Stimulated activated CD8-positive, alpha-beta memory T cell treated with anti-CD3 and anti-CD28 coated beads, Interleukin-4, amount 100 ng/mL, for 1 hour (primary cell): ENCODE results near the gene PIP4P1.
"Not testable (repeated sequence)": the region's sequence is repeated elsewhere in the genome, so short reads cannot be mapped to it uniquely, and the experiment has no call there.

ENCODE experiments used
- DNase-seq, 2 donors: peaks; one replicate each; pipeline ENCODE4 v3.0.0-alpha.2; 2020; ENCODE audit warnings: low read depth in 2 of 2, low spot score in 1 of 2

PIP4P1 gene

DNA sequence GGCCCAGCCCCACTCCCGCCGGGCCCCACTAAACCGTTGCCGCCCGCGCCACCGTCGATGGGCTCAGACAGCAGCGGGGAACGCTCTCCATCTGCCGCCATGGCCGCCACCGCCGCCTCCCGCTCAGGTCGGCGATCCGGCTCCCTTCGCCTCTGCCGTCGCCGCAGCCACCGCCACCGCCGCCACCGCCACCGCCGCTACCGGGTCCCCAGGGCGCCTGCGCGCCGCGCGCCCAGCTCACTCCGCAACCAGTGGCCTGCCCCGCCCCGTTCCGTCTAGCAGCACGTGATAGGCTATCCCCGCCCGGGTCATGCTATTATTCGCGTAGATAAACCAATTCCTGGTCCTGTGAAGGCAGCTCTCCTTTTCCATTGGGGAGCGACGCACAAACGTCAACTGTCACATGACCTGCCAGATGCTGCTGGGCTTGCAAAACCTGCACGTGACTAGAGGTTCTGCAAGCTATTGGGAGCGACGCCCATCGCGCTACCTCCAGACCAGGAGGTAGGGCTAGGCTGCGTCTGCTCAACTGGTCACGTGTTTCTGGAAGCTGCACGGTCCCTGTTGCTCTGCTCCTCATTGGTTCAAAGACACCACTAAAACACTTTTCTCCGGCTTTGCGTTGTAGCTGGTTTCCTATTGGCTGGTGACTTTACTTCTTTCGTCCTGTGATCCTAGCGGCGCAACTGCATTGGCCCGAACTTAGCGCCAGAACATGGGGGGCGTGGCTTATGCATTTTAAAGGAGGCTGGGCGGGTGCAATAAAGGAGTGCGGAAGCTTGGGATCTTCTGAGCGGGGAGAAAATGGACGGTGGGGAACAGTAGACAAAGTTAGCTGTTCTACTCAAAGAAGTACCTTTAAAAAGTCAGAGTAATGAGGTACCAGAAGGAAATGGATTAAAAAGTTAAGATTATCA is at the start of gene PIP4P1:
PIP4P1 (minus strand) TSS at position 210 of the 917 bp plus-strand sequence; CDS start at position 101, 109 bp downstream.
- peak; percentile 96 to 97 for DNase-seq

GRCh38 chr14:20508367-20508766 is 47.1 kb upstream of the PIP4P1 start:
- DNase-seq: no peak

- not testable (repeated sequence) for DNase-seq
Observed at GRCh38 chr14:20507537-20507936, 46.3 kb upstream of the PIP4P1 start.

GRCh38 chr14:20506752-20507151 is 45.5 kb upstream of the PIP4P1 start:
- not testable (repeated sequence) for DNase-seq

DNA sequence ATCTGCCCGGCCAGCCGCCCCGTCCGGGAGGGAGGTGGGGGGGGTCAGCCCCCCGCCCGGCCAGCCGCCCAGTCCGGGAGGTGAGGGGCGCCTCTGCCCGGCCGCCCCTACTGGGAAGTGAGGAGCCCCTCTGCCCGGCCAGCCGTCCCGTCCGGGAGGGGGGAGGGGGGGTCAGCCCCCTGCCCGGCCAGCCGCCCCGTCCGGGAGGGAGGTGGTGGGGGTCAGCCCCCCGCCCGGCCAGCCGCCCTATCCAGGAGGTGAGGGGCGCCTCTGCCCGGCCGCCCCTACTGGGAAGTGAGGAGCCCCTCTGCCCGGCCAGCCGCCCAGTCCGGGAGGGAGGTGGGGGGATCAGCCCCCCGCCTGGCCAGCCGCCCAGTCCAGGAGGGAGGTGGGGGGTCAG is 45.0 kb upstream of the PIP4P1 start:
- DNase-seq: not testable (repeated sequence)

GRCh38 chr14:20503898-20504297 is 42.7 kb upstream of the PIP4P1 start:
- DNase-seq: no peak

GRCh38 chr14:20501346-20501745 is 40.1 kb upstream of the PIP4P1 start:
- DNase-seq: no peak

GRCh38 chr14:20499881-20500280 is 38.6 kb upstream of the PIP4P1 start:
- DNase-seq: no peak

DNA sequence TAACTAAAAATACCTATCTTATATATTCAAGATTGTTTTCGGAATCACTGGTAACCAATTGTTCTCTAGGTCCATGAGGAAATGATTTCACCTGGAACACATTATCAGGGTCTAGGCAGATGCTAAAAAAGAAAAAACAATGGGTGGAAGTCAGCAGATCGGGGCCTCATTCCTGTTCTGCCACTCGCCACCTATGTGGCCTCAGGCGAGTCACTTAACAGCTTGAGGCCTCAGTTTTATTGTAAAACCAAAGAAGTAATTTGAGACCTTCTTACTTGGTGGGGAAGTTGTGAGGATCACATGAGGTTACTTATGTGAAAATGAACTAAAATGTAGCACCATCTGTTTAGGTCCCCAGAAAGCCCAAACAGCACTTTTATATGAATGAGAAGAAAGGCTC is 37.9 kb upstream of the PIP4P1 start:
- no peak for DNase-seq

- DNase-seq: no peak
Observed at GRCh38 chr14:20498622-20499021, 37.4 kb upstream of the PIP4P1 start.

GRCh38 chr14:20494935-20495766 is 33.9 kb upstream of the PIP4P1 start:
- DNase-seq: no peak

DNA sequence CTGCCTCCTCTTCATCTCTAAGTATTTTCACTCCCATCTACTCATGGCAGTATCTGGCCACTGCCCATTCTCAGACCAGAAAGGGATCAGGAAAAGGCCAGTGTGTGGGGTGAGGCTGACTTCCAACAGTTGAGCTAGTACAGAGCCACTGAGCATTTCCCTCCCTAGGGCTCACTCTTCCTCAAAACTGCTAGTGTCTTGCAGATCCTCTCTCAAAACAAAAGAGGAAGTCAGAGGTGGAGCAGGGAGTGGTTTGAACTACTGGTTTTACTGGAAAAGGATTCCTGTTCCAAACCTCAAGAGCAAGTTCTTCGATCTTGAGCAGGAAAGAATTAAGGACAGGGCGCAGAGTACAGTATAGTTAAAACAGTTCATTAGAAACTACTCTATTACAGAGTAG is 32.4 kb upstream of the PIP4P1 start:
- no peak for DNase-seq

DNA sequence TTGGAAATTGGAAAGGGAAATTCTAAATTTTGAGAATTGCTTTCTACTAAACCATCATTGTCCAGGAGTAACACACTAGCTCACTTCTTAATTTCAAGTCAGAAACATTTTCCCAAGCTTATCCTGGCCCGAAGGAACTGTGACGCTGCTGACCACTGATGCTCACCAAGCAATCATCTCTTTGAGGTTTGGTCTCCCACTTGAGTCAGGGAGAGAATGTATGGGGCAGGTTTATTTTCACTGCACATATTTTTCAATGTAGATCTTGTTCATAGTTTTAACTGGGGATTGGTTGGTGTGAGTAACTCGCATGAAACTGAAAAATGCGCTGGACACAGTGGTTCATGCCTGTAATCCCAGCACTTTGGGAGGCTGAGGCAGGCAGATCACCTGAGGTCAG is 31.3 kb upstream of the PIP4P1 start:
- no peak for DNase-seq

DNA sequence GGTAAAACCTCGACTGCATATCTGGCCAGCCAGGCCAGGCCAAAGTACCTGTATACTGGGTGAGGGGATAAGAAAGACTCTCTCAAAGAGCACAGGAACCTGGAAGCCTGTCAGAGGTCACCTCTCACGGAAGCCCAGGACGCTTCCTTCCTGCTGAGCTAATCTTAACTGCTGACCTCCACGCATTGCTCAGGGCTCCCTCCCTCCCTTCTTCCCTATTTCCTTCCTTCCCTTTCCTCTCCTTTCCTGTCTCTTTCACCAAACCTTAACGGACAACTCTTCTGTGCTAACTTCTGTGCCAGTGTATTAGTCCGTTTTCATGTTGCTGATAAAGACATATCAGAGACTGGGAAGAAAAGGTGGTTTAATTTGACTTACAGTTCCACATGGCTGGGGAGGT is 29.3 kb upstream of the PIP4P1 start:
- DNase-seq: no peak

DNA sequence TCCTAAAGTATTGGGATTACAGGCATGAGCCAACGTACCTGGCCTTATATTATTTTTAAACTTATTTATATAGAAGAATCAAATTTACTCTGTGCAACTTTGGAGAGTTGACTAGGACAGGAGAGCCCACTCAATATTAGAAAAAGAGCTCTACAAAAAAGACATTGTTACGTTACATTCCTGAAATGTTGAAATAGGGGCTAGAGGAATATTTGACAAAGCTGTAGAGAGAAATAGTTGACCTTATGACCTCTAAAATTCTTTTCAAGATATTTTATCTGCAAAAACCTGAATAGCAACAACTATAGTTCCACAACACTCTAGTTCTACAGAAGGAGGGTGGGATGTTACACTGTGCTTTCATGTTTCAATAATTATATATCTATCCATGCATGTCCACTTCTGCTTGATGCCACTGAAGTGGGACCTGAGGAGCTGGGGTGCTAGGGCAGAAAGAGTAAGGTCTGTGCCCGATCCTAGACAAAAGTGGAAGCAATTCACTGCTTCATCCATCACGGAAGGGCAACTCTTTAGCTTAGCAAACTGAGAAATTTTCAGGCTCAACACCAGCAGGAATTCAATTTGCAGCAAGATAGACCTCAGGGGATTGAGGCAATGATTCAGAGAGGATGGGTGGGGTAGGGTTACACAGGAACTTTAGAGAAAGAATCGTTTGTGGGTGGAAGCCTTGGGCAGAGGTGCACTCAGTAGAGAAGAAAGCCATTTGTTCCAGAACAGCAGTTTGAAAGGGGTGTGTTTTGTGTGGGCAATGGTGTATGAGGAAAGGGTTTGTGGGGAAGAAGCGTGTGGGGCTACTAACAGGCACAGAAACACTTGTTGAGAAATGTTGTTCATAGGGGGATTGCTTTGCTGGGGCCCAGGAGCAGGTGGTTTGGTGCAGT is 28.1 kb upstream of the PIP4P1 start:
- peak in 1 of 2 donors; percentile 7 for DNase-seq

- DNase-seq: no peak
Observed at GRCh38 chr14:20487396-20487725, 26.1 kb upstream of the PIP4P1 start.

DNA sequence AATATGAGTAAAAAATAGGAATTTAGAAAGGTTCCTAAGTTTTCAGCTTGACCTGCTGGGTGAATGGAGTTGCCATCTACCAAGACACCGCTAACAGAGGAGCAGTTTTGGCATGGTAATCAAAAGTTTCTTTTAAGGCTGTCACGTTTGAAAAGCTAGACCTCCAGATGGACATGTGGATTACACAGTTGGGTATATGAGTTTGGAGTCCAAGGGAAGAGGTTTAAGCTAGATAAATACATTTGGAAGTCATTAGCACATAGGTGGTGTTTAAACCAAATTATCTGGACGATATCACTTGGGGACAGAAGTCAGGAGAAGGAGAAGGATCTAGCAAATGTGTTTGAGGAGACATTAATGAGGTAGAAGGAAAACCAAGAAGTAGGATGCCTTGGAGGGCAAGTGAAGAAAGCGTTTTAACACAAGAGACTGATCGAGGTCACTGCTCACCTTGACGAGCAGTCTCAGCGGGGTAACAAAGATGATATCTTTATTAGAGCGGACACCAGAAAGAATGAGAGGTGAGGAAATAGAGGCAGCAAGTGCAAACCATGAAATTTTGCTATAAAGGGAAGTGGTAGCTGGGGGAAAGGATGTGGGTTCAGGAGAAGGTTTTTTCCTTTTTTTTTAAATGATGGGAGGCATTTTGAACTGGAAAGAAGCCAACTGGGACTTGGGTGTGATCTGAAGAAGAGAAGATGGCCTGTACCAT is 25.6 kb upstream of the PIP4P1 start:
- DNase-seq: no peak

DNA sequence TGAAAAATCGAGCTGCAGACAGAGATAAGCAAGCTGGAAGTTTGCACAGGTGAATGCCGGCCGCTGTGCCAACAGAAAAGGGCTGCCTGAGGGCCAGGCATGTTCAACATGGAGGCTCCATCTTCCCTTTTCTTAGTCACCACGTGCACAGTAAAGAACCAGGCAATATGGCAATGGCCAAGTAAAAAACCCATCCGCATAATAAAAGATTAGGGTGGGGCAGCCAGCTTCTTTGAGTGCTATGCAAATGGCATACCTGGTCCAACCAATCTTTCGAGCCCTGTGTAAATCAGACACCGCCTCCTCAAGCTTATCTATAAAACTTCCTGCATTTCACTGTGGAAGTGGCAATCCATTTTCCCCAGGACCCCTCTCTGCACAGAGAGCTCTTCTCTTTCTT is 24.7 kb upstream of the PIP4P1 start:
- no peak for DNase-seq

DNA sequence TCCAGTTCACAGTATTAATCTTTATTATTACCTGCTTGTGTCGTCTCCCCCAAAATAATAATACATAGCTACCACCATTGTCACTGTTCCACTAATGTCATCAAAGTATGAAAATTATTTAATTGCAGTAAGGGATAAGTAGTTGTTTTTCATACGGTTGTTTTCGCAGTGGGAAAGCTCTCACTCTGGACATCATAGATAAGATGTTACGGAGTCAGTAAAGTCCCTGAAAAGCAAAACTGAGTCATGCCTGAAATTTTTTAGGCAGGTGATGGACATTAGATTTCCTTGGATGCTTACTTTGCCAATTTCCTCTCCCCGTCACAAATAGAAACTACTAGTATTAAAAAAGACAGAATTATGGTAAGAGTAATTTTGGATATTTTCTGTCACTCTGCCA is 21.1 kb upstream of the PIP4P1 start:
- no peak for DNase-seq

DNA sequence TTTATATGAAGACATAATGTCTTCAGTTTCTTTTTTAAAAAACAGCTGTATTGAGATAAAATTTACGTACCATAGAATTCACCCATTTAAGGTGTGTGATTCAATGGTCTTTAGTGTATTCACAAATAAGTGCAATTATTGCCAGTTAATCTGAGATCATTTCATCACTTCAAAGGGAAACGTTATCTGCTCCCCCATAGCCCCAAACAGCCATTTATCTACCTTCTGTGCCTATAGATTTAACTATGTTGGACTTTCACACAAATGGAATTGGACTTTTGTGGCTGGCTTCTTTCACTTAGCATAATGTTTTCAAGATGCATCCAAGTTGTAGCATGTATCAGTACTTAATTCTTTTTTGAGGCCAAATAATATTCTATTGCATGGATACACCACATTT is 17.7 kb upstream of the PIP4P1 start:
- DNase-seq: no peak
